Muscle layer of duodenum (tissue), 2 donors: ENCODE measurements around the gene NRF1.
A peak's percentile ranks its signal among the peaks of the same experiment; 100 is the strongest.

Experiments used
- H3K27ac ChIP-seq: one replicate; pipeline ENCODE4 v1.7.0; 2013; ENCODE audit warnings: mild to moderate bottlenecking, low read length
- H3K27me3 ChIP-seq: one replicate; pipeline ENCODE4 v1.7.0; 2013; ENCODE audit warnings: low read depth, mild to moderate bottlenecking, control low read depth, low read length
- H3K36me3 ChIP-seq, 2 donors: one replicate each; pipeline ENCODE4 v1.7.0; 2013; ENCODE audit warnings: low read length in 2 of 2, control low read depth in 1 of 2, mild to moderate bottlenecking in 1 of 2; ENCODE audit not compliant: insufficient read depth in 2 of 2, control insufficient read depth in 1 of 2
- H3K4me1 ChIP-seq, 2 donors: one replicate each; pipeline ENCODE4 v1.7.0; 2013; ENCODE audit warnings: low read length in 2 of 2, mild to moderate bottlenecking in 2 of 2, control low read depth in 1 of 2, moderate library complexity in 1 of 2; ENCODE audit not compliant: insufficient read depth in 2 of 2, control insufficient read depth in 1 of 2
- H3K4me3 ChIP-seq, 2 donors: one replicate each; pipeline ENCODE4 v1.7.0; 2013; ENCODE audit warnings: low read length in 2 of 2, low read depth in 1 of 2, mild to moderate bottlenecking in 1 of 2
- H3K9me3 ChIP-seq, 2 donors: one replicate each; pipeline ENCODE4 v1.7.0; 2013; ENCODE audit warnings: low read length in 2 of 2, control low read depth in 1 of 2, mild to moderate bottlenecking in 1 of 2; ENCODE audit not compliant: control insufficient read depth in 1 of 2
- donor health status: healthy.

NRF1 gene

DNA sequence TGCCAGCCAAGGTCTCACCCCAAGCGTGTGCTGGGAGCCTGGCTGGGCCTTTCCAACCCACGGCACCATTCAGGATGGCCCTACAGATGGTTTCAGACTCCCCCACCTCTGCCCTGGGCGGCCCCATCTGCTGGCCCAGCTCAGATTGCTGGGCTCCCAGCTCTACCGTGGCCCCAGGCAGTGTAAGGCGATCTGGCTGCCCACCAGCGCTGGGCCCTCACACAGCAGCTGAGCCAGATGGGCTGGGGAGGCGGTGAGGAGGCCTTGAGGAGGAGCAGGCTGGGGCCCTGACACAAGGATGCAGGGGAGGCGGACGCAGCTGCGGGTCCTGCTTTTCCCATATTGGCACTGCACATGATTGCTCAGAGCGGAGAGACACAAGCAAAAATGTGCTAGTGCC lies 162.8 kb downstream of the NRF1 start:
- Histone ChIP-seq H3K9me3 (no peaks in the 10 kb centered on the region), H3K27me3 (peaks cover 24% of the 10 kb centered on the region), H3K27ac (no peak overlapping the region)

DNA sequence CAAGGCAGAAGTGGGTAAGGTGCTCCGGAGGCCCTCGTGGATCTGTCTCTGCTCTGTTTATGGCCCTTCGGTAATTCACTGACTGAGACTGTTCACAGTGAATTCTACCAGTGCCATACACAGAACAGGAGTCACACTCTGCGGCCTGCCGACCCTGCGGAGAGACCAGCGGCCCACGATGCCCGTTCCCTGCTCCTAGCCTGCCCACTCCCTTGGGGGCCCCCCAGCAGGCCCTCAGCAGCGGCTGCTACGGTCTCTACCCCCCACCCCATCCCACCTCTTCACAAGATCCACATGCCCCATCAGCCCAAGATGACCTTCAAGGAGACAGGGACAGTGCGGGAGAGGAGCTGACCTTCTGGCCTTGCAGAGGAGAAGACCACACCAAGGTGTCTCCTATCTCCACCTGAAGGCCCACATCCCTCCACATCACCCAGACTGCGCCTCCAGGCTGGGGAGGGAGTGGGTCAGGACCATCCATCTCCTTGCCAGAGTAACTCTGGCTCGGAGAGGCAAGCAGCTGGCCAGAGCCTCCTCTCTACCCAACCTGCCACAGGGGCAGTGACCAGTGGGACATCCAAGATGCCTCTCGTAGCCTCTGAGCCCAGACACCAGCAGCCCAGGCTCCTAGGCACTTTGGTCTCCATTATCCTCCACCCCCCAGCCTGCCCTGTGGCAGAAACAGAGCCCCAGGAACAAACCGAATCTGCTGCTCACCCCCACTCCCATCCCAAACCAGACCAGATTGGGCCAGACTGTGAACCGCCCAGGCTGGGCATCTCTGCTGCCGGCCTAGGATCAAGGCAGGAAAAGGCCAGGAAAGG lies 163.6 kb downstream of the NRF1 start:
- peaks cover 0 to 22% of the 10 kb centered on the region in 2 donors for H3K4me1 ChIP-seq
- H3K4me3 ChIP-seq: no peak overlapping the region
- no peaks in the 10 kb centered on the region for H3K36me3 ChIP-seq
- H3K9me3 ChIP-seq: no peaks in the 10 kb centered on the region
- H3K27ac ChIP-seq: no peak overlapping the region
- H3K27me3 ChIP-seq: peaks cover 25% of the 10 kb centered on the region

More for the DNA sequence above, 162.8 kb downstream of the NRF1 start:
- H3K4me1 ChIP-seq: peaks cover 0 to 15% of the 10 kb centered on the region in 2 donors
- H3K4me3 ChIP-seq: no peak overlapping the region
- no peaks in the 10 kb centered on the region for H3K36me3 ChIP-seq

DNA sequence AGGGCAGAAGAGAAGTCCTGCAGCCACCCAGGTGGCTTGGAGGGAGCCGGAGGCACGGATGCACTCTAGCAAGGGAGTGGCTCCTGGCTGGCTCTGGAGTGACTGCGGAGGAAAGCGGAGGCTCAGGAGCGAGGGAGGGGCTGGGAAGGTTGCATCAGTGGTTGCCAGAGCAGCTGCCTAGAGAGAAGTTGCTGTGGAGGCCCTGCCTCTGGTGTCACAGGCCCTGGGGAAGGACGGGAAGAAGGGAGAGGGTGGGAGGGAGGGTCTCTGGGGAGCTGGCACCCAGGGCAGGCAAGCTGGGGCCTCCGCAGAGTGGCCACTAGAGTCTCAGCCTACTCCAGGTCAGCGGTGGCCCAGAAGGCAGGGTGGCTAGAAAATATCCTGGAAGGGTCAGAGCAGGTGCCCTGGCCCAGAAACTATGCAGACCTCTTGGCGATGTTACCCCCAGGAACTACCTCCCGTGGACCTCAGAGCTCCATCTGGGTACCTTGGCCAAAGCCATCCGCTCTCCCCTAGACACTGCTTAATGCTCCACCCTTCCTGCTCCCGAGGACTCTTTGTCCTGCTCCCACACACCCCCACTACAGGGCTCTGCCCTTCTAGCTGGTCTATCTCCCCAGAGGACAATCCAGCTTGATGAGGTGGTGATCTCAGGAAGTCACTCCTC lies 164.3 kb downstream of the NRF1 start:
- Histone ChIP-seq H3K27ac (no peak overlapping the region), H3K4me1 (peaks cover 0 to 29% of the 10 kb centered on the region in 2 donors), H3K4me3 (no peak overlapping the region), H3K36me3 (no peaks in the 10 kb centered on the region), H3K27me3 (peaks cover 26% of the 10 kb centered on the region), H3K9me3 (no peaks in the 10 kb centered on the region)

DNA sequence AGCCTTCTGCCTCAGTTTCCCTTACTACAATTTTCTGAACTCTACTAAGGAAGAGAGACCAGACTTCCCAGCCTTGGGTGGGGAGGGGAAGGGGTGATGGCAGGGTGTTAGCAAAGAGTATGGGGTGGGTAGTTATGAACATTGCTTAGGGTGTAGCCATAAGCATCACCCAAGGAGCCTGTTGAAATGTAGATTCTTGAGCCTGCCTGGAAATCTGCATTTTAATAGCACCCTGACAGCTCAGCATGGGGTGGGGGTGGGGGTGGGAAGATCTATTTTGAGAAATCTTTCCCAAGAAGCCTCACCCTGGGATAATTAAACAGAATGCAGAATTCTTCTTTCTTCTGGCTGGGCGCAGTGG lies 164.8 kb downstream of the NRF1 start:
- H3K36me3 ChIP-seq: no peaks in the 10 kb centered on the region
- H3K27me3 ChIP-seq: peaks cover 31% of the 10 kb centered on the region
- H3K4me3 ChIP-seq: no peak overlapping the region
- H3K9me3 ChIP-seq: no peaks in the 10 kb centered on the region
- no peak overlapping the region for H3K27ac ChIP-seq
- peaks cover 0 to 34% of the 10 kb centered on the region in 2 donors for H3K4me1 ChIP-seq

DNA sequence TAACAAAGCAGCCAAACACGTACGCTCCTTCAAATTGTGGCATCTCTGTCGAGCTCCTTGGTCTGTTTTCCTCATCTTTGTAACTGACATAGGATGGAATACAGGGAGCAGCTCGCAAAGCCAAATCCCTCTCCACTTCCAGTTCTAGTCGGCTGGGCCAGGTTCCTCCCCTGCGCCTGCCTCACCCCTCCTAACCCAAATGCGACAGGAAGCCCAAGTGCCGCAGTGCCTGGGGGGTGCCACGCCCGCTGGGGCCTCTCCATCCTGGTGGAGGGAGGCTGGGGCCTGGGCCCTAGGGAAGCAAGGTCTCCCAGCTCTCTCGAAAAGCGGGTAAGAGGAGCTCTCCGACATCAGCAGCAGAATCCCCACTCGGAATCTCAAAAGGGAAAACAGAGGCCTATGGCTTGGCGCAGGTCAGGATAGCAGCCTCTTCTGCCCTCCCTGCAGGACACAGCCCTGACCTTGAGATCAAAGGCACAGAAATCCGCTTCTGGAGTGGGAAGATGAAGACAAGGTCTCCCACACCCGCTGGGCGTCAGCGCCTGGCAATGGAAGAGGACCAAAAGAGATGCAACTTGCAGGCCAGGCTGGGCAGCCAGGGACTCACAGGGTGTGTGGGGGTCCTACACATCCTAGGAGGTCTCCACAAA lies 165.8 kb downstream of the NRF1 start:
- peaks cover 41% of the 10 kb centered on the region for H3K27me3 ChIP-seq
- no peak overlapping the region for H3K4me3 ChIP-seq
- H3K4me1 ChIP-seq: peaks cover 0 to 44% of the 10 kb centered on the region in 2 donors
- H3K36me3 ChIP-seq: no peaks in the 10 kb centered on the region
- H3K9me3 ChIP-seq: no peaks in the 10 kb centered on the region
- no peak overlapping the region for H3K27ac ChIP-seq

DNA sequence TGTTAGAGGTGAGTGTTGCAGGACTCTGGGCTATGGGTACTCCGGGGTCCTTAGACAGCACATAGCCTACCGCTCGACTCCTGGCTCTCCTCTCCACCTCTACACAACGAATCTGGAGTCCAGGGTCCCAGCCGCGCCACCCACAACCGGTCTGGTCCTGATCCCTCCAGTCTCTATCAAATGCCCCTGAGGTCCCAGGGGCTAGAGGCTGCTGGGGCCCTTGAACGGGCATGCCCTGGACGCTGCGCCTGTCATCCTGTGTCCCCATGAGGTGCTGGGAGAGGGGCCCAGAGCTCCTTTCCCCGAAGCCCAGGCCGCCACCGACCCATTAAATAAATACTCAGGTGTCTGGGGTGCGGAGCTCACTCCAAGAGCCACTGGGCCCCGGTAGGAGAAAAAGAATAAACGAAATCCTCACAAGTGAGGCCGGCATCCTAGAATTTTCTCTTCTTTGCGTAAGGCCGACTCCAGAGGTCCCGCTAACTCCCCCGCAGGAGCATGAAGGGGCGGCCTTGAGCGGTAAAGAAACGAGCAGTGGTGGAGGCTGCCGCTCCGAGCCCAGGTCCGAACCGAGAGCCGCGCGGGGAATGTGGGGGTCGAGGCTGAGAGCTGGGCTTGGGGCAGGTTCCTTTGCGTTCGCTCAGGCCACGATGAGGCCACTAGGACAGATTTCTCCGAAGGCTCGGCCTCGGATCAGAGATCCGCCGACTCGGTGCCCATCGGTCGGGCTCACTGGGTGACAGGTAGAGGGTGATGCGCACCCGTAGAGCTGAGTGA lies 166.7 kb downstream of the NRF1 start:
- peaks cover 50% of the 10 kb centered on the region for H3K27me3 ChIP-seq
- peaks cover under 1 to 53% of the 10 kb centered on the region in 2 donors for H3K4me1 ChIP-seq
- H3K27ac ChIP-seq: no peak overlapping the region
- H3K36me3 ChIP-seq: no peaks in the 10 kb centered on the region
- peak overlapping the region in 1 of 2 donors; percentile 64 for H3K4me3 ChIP-seq
- no peaks in the 10 kb centered on the region for H3K9me3 ChIP-seq

DNA sequence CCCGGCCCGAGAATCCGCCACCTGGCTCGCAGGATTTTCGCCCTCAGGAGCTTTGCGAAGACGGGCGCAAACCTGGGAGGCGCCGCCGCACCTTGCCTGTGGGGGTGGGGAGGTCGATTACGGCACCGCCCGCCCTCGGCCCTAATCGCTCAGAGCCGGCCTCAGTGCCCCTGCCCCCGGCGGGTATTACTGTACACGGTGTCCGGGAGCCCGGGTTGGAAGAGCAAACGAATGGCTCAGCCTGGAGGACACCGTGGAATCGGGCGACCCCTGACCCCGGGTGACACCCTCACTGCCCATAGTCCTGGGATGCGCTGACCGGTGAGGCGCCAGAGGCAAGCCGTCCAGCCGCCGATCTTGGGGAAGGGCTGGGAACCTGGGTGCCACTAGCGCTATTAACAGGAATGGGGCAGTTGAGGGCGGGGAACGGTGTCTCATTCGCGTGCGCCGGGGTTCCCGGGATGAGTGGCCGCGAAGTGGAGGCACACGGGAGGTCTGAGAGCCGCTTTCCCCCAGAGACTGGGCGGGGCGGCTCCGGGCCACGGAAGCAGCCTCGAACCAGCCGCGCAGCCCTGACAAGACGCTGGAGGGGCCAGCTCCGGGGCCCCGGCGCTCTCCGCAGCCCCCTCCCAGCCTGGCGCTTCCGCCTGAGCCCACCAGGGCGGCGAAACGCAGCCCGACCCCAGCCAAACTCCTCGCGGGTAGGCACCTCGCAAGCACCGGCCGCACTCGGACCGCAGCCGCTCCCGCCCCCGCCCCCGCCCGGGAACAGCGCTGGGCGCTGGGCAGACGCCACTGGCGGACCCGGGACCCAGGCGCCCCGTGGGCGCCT lies 167.5 kb downstream of the NRF1 start:
- H3K4me3 ChIP-seq: peak overlapping the region in 1 of 2 donors; percentile 64
- no peaks in the 10 kb centered on the region for H3K9me3 ChIP-seq
- peaks cover 56% of the 10 kb centered on the region for H3K27me3 ChIP-seq
- H3K27ac ChIP-seq: no peak overlapping the region
- H3K4me1 ChIP-seq: peaks cover 3 to 57% of the 10 kb centered on the region in 2 donors
- no peaks in the 10 kb centered on the region for H3K36me3 ChIP-seq

DNA sequence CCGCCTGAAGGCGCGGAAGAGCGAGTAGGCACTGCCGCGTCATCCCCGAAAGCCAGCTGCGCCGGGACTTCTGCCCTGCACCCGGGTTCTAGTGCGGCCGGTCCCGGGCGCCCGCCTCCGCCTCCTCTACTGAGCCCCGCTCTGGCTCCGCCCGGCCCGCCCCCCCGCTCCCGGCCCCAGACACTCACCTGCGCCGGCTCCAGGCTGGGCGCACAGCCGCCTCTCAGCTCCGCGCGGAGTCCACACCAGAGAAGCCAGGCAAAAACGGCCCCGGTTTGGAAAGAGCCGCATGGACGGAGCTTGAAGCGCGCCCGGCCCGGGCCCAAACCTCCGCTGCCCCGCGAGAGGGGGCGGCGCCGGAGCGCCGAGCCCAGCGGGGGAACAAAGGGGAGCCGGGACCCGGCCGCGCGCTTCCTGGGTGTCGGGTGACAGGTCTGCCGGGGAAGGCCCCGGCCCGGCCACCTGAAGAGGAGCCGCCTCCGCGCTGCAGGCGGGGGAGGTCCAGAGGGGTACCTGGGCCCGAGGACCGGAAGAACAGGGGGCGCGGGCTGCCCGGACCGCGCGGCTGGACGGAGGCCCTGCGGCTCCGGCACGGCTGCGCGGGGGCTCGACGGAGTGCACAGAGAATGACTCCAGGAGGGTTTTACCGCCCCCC lies 168.2 kb downstream of the NRF1 start:
- Histone ChIP-seq H3K27ac (no peak overlapping the region), H3K4me1 (peaks cover 3 to 63% of the 10 kb centered on the region in 2 donors), H3K4me3 (peak overlapping the region in 1 of 2 donors; percentile 64), H3K36me3 (no peaks in the 10 kb centered on the region), H3K9me3 (no peaks in the 10 kb centered on the region), H3K27me3 (peaks cover 59% of the 10 kb centered on the region)

DNA sequence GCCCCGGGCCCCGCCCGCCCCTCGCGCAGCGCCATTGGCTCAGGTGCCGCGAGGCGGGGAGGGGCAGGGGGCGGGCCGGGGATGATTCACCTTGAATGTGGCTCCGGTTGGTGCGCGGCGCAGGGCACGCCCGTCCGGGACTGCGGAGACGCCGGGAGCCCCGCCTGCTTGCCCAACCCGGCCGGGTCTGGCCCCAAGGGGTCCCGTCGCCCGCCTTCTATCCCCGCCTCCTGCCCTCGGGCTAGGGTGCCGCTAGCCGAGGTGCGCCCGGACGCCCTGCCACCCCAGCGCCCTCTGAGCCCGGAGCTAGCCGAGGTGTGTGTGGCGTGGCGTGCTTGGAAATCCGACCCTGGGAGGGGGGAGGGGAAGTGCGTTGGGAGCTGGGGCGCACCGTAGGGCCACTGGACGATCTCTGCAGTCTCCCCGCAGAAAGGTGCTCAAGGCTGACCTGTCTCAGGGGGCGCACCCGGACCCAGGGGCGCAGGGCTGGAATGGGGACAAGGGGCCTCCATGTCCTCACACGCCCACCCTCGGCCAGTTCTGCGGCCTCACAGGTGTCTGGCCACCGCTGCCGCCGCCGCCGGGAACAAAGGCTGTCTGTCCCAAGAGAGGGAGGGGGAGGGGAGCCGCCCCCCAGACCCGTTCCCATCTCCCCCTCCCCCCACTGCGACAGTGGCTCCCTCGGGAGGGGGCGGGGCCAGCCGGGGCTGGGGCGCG lies 168.9 kb downstream of the NRF1 start:
- no peaks in the 10 kb centered on the region for H3K36me3 ChIP-seq
- H3K4me3 ChIP-seq: peak overlapping the region; percentile 3 to 64
- no peak overlapping the region for H3K27ac ChIP-seq
- H3K4me1 ChIP-seq: peaks cover 3 to 70% of the 10 kb centered on the region in 2 donors
- H3K9me3 ChIP-seq: no peaks in the 10 kb centered on the region
- peaks cover 66% of the 10 kb centered on the region for H3K27me3 ChIP-seq
